Cardiac muscle cell (in vitro differentiated cells and primary cell): ENCODE results near the gene EIF4G3. TPM values are rescaled to one million over a fixed set of nuclear protein-coding genes. Genes with fewer than 3 reads are reported as not detected.
"Not testable (repeated sequence)": the region's sequence is repeated elsewhere in the genome, so short reads cannot be mapped to it uniquely, and the experiment has no call there.

ENCODE experiments used
- DNase-seq, 2 donors: peaks; one replicate each; pipeline versions ENCODE4 v3.0.0 to v3.0.0-alpha.2; 2010 to 2017; ENCODE audit warnings: low read depth in 1 of 2, low spot score in 1 of 2
- H3K27ac ChIP-seq: fragments of 200-600 bp; sonication (generic); 2 replicates; pipeline ENCODE4 v1.5.1; 2016
- H3K27me3 ChIP-seq: fragments of 200-600 bp; sonication (generic); 2 replicates; pipeline ENCODE4 v1.6.0; 2016; ENCODE audit warnings: control low read depth
- H3K36me3 ChIP-seq: fragments of 200-600 bp; sonication (generic); 2 replicates; pipeline ENCODE4 v1.5.1; 2016; ENCODE audit warnings: control low read depth
- H3K4me1 ChIP-seq: fragments of 200-600 bp; sonication (generic); 2 replicates; pipeline ENCODE4 v1.8.1; 2017; ENCODE audit warnings: low read depth, mild to moderate bottlenecking, mixed run types
- H3K4me3 ChIP-seq: fragments of 200-600 bp; sonication (generic); 2 replicates; pipeline ENCODE4 v1.5.1; 2016; ENCODE audit warnings: mild to moderate bottlenecking
- H3K9me3 ChIP-seq: fragments of 200-600 bp; sonication (generic); 2 replicates; pipeline ENCODE4 v1.5.1; 2017; ENCODE audit warnings: low read depth, mild to moderate bottlenecking, control low read depth
- CTCF ChIP-seq: IDR thresholded peaks from 2 replicates; pipeline ENCODE4 v1.5.1; 2012; ENCODE audit warnings: low read depth, mild to moderate bottlenecking, low read length
- polyA plus RNA-seq: library from polyadenylated mRNA; unstranded; fragments of >200 nt; fragmentation: Nextera tagmentation; extraction: Ambion mirVana; gene quantifications from 2 replicates; pipeline ENCODE4 v1.2.1, GENCODE V29; 2016
- total RNA-seq: library from RNA; depleted of rRNA; stranded (reverse); fragments of >200 nt; gene quantifications from 2 replicates; pipeline ENCODE4 v1.2.3, GENCODE V29; 2016

Gene EIF4G3
- total and polyA plus RNA-seq, 2 experiments from 2014 or later = 37.8 to 55.3 TPM

GRCh38 chr1:20870718-20871117 lies 306.0 kb downstream of the EIF4G3 start:
- DNase-seq = no peak
- Histone ChIP-seq H3K27ac (no peak overlapping the region), H3K36me3 (peaks cover 12% of the 10 kb centered on the region), H3K4me1 (no peaks in the 10 kb centered on the region), H3K4me3 (no peak overlapping the region), H3K27me3 (no peaks in the 10 kb centered on the region), H3K9me3 (no peaks in the 10 kb centered on the region)
- no peak for TF ChIP-seq CTCF

- Histone ChIP-seq H3K9me3 (no peaks in the 10 kb centered on the region), H3K4me3 (no peak overlapping the region), H3K27me3 (no peaks in the 10 kb centered on the region), H3K4me1 (no peaks in the 10 kb centered on the region), H3K27ac (no peak overlapping the region), H3K36me3 (peaks cover 18% of the 10 kb centered on the region)
- no peak for DNase-seq
- TF ChIP-seq CTCF = no peak
These were observed 308.4 kb downstream of the EIF4G3 start for GRCh38 chr1:20868263-20868662.

GRCh38 chr1:20867847-20868246 lies 308.9 kb downstream of the EIF4G3 start:
- H3K27me3 ChIP-seq = no peaks in the 10 kb centered on the region
- H3K27ac ChIP-seq = no peak overlapping the region
- no peaks in the 10 kb centered on the region for H3K9me3 ChIP-seq
- TF ChIP-seq CTCF = no peak
- no peak overlapping the region for H3K4me3 ChIP-seq
- H3K4me1 ChIP-seq = no peaks in the 10 kb centered on the region
- H3K36me3 ChIP-seq = peaks cover 15% of the 10 kb centered on the region
- peak in 1 of 2 donors; percentile 32 for DNase-seq

GRCh38 chr1:20867062-20867461 lies 309.6 kb downstream of the EIF4G3 start:
- H3K27ac ChIP-seq = no peak overlapping the region
- H3K36me3 ChIP-seq = peaks cover 16% of the 10 kb centered on the region
- TF ChIP-seq CTCF = no peak
- no peaks in the 10 kb centered on the region for H3K4me1 ChIP-seq
- H3K27me3 ChIP-seq = no peaks in the 10 kb centered on the region
- no peak overlapping the region for H3K4me3 ChIP-seq
- DNase-seq = no peak
- no peaks in the 10 kb centered on the region for H3K9me3 ChIP-seq

GRCh38 chr1:20865001-20865400 lies 311.7 kb downstream of the EIF4G3 start:
- H3K4me1 ChIP-seq = no peaks in the 10 kb centered on the region
- no peak overlapping the region for H3K27ac ChIP-seq
- H3K27me3 ChIP-seq = no peaks in the 10 kb centered on the region
- H3K9me3 ChIP-seq = no peaks in the 10 kb centered on the region
- DNase-seq = peak in 1 of 2 donors; percentile 43
- TF ChIP-seq CTCF = no peak
- H3K4me3 ChIP-seq = no peak overlapping the region
- H3K36me3 ChIP-seq = peaks cover 26% of the 10 kb centered on the region

- H3K9me3 ChIP-seq = no peaks in the 10 kb centered on the region
- no peak overlapping the region for H3K4me3 ChIP-seq
- H3K27me3 ChIP-seq = no peaks in the 10 kb centered on the region
- no peak for DNase-seq
- peaks cover 70% of the 10 kb centered on the region for H3K36me3 ChIP-seq
- no peak for TF ChIP-seq CTCF
- H3K4me1 ChIP-seq = no peaks in the 10 kb centered on the region
- H3K27ac ChIP-seq = no peak overlapping the region
These were observed 322.2 kb downstream of the EIF4G3 start for GRCh38 chr1:20854529-20854928.

GRCh38 chr1:20851791-20852190 lies 324.9 kb downstream of the EIF4G3 start:
- not testable (repeated sequence) for H3K4me3 ChIP-seq, DNase-seq, H3K4me1 ChIP-seq, H3K9me3 ChIP-seq, H3K27ac ChIP-seq, H3K27me3 ChIP-seq
- peaks cover 70% of the 10 kb centered on the region for H3K36me3 ChIP-seq
